Thyroid gland (tissue), 4 donors: Measurements from ENCODE around the gene DHRS2.

Experiments
- CTCF ChIP-seq, 6 experiments: fragments of 200-600 bp in 3 of 6; fragments of 450-650 bp in 3 of 6; sonication (generic) in 3 of 6; IDR thresholded peaks; one replicate each; pipeline ENCODE4 v1.5.1; 2016 to 2019; ENCODE audit warnings: antibody characterized with exemption in 6 of 6, mild to moderate bottlenecking in 2 of 6, inconsistent platforms in 1 of 6, moderate library complexity in 1 of 6
- POLR2A ChIP-seq, 2 donors: fragments of 450-650 bp; IDR thresholded peaks; one replicate each; pipeline ENCODE4 v1.6.1; 2017; ENCODE audit warnings: antibody characterized with exemption in 2 of 2, mild to moderate bottlenecking in 2 of 2, moderate library complexity in 1 of 2

DNA sequence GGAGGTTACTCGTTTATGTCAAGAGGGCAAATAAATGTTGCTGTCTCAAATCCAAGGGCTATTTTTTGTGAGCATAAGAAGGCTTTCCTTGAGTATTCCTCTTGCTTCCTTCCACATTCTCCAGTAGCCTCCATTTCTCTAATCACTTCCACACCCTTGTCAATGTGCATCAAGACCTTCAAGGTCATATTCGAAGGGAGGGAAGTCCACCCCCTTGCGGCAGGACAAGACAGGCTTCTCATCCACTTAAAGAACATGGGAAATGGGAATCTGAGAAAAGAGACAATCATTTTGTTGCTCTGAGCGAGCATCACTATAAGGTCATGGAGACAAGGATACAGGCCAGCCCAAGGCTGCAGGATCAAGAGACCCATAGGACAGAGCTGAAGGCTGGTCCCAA, 13.2 kb upstream of the DHRS2 start:
- no peak for TF ChIP-seq POLR2A (IDR thresholded peaks at IDR 0.05)
- TF ChIP-seq CTCF (IDR thresholded peaks at IDR 0.05): no peak
